NCI-H1694 treated with DMSO at 0.1 percent for 48 hours (cell line): ENCODE measurements around the gene HMGCS1.
"Not testable (repeated sequence)": the region's sequence is repeated elsewhere in the genome, so short reads cannot be mapped to it uniquely, and the experiment has no call there.

ENCODE experiments used
- DNase-seq: peaks from one replicate; lab custom pipeline; 2025; lab: John Stamatoyannopoulos, UW

HMGCS1 gene

GRCh38 chr5:43313035-43313853, at the start of gene HMGCS1:
TSS of gene HMGCS1 (minus strand) at chr5:43313412. CDS start at chr5:43298965, 14,447 bp downstream.
- peak; percentile 99 for DNase-seq

GRCh38 chr5:43358726-43359125, 45.5 kb upstream of the HMGCS1 start:
- DNase-seq, result no peak

- no peak for DNase-seq
Observed at GRCh38 chr5:43358301-43358700, 45.1 kb upstream of the HMGCS1 start.

- no peak for DNase-seq
Observed at GRCh38 chr5:43357878-43358281, 44.7 kb upstream of the HMGCS1 start.

GRCh38 chr5:43357067-43357466, 43.9 kb upstream of the HMGCS1 start:
- DNase-seq, result no peak

GRCh38 chr5:43354774-43355173, 41.6 kb upstream of the HMGCS1 start:
- DNase-seq, result no peak

GRCh38 chr5:43353668-43354067, 40.5 kb upstream of the HMGCS1 start:
- no peak for DNase-seq

- DNase-seq, result no peak
Observed at GRCh38 chr5:43352915-43353314, 39.7 kb upstream of the HMGCS1 start.

- no peak for DNase-seq
Observed at GRCh38 chr5:43352131-43352530, 38.9 kb upstream of the HMGCS1 start.

GRCh38 chr5:43348861-43349363, 35.7 kb upstream of the HMGCS1 start:
- DNase-seq, result no peak

GRCh38 chr5:43348207-43348606, 35.0 kb upstream of the HMGCS1 start:
- no peak for DNase-seq

- peak; percentile 4 for DNase-seq
Observed at GRCh38 chr5:43338862-43339261, 25.6 kb upstream of the HMGCS1 start.

- DNase-seq, result no peak
Observed at GRCh38 chr5:43336159-43336558, 22.9 kb upstream of the HMGCS1 start.

GRCh38 chr5:43335681-43336080, 22.5 kb upstream of the HMGCS1 start:
- DNase-seq, result no peak

- no peak for DNase-seq
Observed at GRCh38 chr5:43332401-43332800, 19.2 kb upstream of the HMGCS1 start.

- not testable (repeated sequence) for DNase-seq
Observed at GRCh38 chr5:43325624-43326023, 12.4 kb upstream of the HMGCS1 start.

- not testable (repeated sequence) for DNase-seq
Observed at GRCh38 chr5:43323488-43323887, 10.3 kb upstream of the HMGCS1 start.

- no peak for DNase-seq
Observed at GRCh38 chr5:43320846-43321245, 7.6 kb upstream of the HMGCS1 start.

GRCh38 chr5:43316421-43316820, 3.2 kb upstream of the HMGCS1 start:
- DNase-seq, result no peak

- DNase-seq, result no peak
Observed at GRCh38 chr5:43315682-43316081, 2.5 kb upstream of the HMGCS1 start.

GRCh38 chr5:43315263-43315662, 2.1 kb upstream of the HMGCS1 start:
- DNase-seq, result no peak

- DNase-seq, result no peak
Observed at GRCh38 chr5:43314724-43315123, 1.5 kb upstream of the HMGCS1 start.

- DNase-seq, result no peak
Observed at GRCh38 chr5:43313854-43314457, 744 bp upstream of the HMGCS1 start.

- no peak for DNase-seq
Observed at GRCh38 chr5:43312699-43313034, 545 bp downstream of the HMGCS1 start.
